ENCODE measurements around the gene PPIH. TPM values are rescaled to one million over a fixed set of nuclear protein-coding genes. Genes with fewer than 3 reads are reported as not detected.
"Not testable (repeated sequence)": the region's sequence is repeated elsewhere in the genome, so short reads cannot be mapped to it uniquely, and the experiment has no call there.

Gene PPIH
- total RNA-seq, 1 donor from 2014 or later = 22.6 TPM

GRCh38 chr1:42698081-42698813, 40.0 kb downstream of the PPIH start:
- H3K4me1 Mint-ChIP-seq (ENCODE audit: low read depth, unreplicated experiment) = peaks cover 1% of the 10 kb centered on the region
- H3K36me3 Mint-ChIP-seq (ENCODE audit: unreplicated experiment) = no peaks in the 10 kb centered on the region
- no peaks in the 10 kb centered on the region for H3K27me3 Mint-ChIP-seq (ENCODE audit: unreplicated experiment)
- no peak overlapping the region for H3K27ac Mint-ChIP-seq (ENCODE audit: unreplicated experiment)
- DNase-seq = no peak
- no peak for TF ChIP-seq CTCF (IDR thresholded peaks at IDR 0.05; ENCODE audit: partially characterized antibody, unreplicated experiment)
- H3K9me3 Mint-ChIP-seq (ENCODE audit: unreplicated experiment) = peaks cover 2% of the 10 kb centered on the region
- no peak overlapping the region for H3K4me3 Mint-ChIP-seq (ENCODE audit: unreplicated experiment)

DNA sequence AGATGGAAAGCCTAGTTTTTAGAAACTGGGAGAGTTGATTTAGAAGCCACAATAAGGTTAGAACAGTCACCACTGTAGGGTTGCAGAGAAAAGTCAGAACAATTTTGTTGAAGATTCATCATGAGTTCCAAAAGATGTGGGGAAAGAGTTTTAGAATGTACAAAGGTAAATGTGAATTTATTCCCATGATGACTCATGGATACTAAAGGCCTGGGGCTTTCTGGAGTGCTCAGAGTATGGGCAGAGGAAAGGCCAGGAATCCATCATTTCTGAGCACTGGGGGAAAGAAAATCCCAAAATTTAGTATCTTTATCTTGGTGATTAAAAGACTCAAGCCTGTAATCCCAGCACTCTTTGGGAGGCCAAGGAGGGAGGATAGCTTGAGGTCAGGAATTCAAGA, 41.8 kb downstream of the PPIH start:
- no peak for TF ChIP-seq CTCF (IDR thresholded peaks at IDR 0.05; ENCODE audit: partially characterized antibody, unreplicated experiment)

DNA sequence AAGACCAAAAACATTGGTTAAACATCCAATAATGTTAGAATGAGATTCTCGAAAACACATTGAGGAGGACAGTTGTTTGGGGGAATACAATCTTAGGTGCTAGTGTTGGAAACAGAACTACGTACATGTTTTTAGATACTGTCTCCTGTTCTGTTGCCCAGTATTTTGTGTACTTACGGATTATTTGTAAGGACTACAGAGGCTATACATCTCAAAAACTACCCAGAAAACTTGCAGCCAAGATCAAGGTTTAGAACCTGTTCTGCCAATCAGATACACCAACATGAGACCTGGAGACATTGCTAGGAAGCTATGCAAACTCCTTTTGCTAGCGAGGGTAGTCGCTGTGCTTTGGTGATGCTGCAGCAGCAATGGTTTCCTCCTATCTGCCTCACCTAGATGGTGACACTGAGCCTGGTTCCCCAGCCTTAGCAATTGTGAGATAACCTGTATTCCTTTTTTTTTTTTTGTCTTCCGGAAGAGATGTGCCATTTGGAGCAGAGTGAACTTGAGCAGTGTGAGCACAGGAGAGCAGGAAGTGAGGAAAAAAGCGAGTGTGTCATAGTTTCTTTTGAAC, 45.8 kb downstream of the PPIH start:
- DNase-seq = no peak
- Mint-ChIP-seq H3K27ac (ENCODE audit: unreplicated experiment) (no peak overlapping the region), H3K27me3 (ENCODE audit: unreplicated experiment) (peaks cover 2% of the 10 kb centered on the region), H3K9me3 (ENCODE audit: unreplicated experiment) (no peaks in the 10 kb centered on the region), H3K4me1 (ENCODE audit: low read depth, unreplicated experiment) (no peaks in the 10 kb centered on the region), H3K4me3 (ENCODE audit: unreplicated experiment) (no peak overlapping the region), H3K36me3 (ENCODE audit: unreplicated experiment) (no peaks in the 10 kb centered on the region)
- no peak for TF ChIP-seq CTCF (IDR thresholded peaks at IDR 0.05; ENCODE audit: partially characterized antibody, unreplicated experiment)

More for the DNA sequence above, 41.8 kb downstream of the PPIH start:
- H3K4me1 Mint-ChIP-seq (ENCODE audit: low read depth, unreplicated experiment) = no peaks in the 10 kb centered on the region
- H3K4me3 Mint-ChIP-seq (ENCODE audit: unreplicated experiment) = no peak overlapping the region
- no peaks in the 10 kb centered on the region for H3K36me3 Mint-ChIP-seq (ENCODE audit: unreplicated experiment)
- no peak overlapping the region for H3K27ac Mint-ChIP-seq (ENCODE audit: unreplicated experiment)
- no peaks in the 10 kb centered on the region for H3K27me3 Mint-ChIP-seq (ENCODE audit: unreplicated experiment)
- H3K9me3 Mint-ChIP-seq (ENCODE audit: unreplicated experiment) = peaks cover 2% of the 10 kb centered on the region
- DNase-seq = no peak

DNA sequence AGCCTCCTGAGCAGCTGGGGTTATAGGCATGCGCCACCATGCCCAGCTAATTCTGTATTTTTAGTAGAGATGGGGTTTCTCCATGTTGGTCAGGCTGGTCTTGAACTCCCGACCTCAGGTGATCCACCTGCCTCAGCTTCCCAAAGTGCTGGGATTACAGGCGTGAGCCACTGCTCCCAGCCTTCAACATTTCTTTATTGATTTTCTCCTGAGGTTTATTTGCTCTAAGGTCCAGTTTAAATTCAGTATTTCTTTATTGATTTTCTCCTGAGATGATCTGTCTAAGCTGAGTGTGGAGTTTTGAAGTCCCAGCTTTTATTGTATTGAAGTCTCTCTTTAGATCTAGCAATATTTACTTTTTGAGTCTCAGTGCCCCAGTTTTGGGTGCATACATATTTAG, 54.6 kb downstream of the PPIH start:
- H3K4me1 Mint-ChIP-seq (ENCODE audit: low read depth, unreplicated experiment); H3K4me3 Mint-ChIP-seq (ENCODE audit: unreplicated experiment): not testable (repeated sequence)
- H3K36me3 Mint-ChIP-seq (ENCODE audit: unreplicated experiment) = peaks cover 43% of the 10 kb centered on the region

GRCh38 chr1:42713293-42713692, 55.1 kb downstream of the PPIH start:
- Mint-ChIP-seq H3K4me3 (ENCODE audit: unreplicated experiment) (no peak overlapping the region), H3K36me3 (ENCODE audit: unreplicated experiment) (peaks cover 43% of the 10 kb centered on the region), H3K27ac (ENCODE audit: unreplicated experiment) (no peak overlapping the region), H3K4me1 (ENCODE audit: low read depth, unreplicated experiment) (no peaks in the 10 kb centered on the region), H3K9me3 (ENCODE audit: unreplicated experiment) (peaks cover 8% of the 10 kb centered on the region), H3K27me3 (ENCODE audit: unreplicated experiment) (peaks cover 2% of the 10 kb centered on the region)
- DNase-seq = no peak
- TF ChIP-seq CTCF (IDR thresholded peaks at IDR 0.05; ENCODE audit: partially characterized antibody, unreplicated experiment) = no peak

More for the DNA sequence above, 54.6 kb downstream of the PPIH start:
- H3K27ac Mint-ChIP-seq (ENCODE audit: unreplicated experiment); H3K27me3 Mint-ChIP-seq (ENCODE audit: unreplicated experiment); DNase-seq; H3K9me3 Mint-ChIP-seq (ENCODE audit: unreplicated experiment): not testable (repeated sequence)

- not testable (repeated sequence) for H3K4me1 Mint-ChIP-seq (ENCODE audit: low read depth, unreplicated experiment); H3K27ac Mint-ChIP-seq (ENCODE audit: unreplicated experiment); DNase-seq; H3K27me3 Mint-ChIP-seq (ENCODE audit: unreplicated experiment); H3K9me3 Mint-ChIP-seq (ENCODE audit: unreplicated experiment); H3K4me3 Mint-ChIP-seq (ENCODE audit: unreplicated experiment)
- H3K36me3 Mint-ChIP-seq (ENCODE audit: unreplicated experiment) = peaks cover 40% of the 10 kb centered on the region
Measured at GRCh38 chr1:42714441-42714840, 56.2 kb downstream of the PPIH start.
